ENCODE results near the gene ZMYND10. TPM values are rescaled to one million over a fixed set of nuclear protein-coding genes. Genes with fewer than 3 reads are reported as not detected.

ZMYND10 gene
- total and polyA plus RNA-seq, 5 experiments from 2014 or later, result 3.6 to 4.0 TPM; not detected in 3

DNA sequence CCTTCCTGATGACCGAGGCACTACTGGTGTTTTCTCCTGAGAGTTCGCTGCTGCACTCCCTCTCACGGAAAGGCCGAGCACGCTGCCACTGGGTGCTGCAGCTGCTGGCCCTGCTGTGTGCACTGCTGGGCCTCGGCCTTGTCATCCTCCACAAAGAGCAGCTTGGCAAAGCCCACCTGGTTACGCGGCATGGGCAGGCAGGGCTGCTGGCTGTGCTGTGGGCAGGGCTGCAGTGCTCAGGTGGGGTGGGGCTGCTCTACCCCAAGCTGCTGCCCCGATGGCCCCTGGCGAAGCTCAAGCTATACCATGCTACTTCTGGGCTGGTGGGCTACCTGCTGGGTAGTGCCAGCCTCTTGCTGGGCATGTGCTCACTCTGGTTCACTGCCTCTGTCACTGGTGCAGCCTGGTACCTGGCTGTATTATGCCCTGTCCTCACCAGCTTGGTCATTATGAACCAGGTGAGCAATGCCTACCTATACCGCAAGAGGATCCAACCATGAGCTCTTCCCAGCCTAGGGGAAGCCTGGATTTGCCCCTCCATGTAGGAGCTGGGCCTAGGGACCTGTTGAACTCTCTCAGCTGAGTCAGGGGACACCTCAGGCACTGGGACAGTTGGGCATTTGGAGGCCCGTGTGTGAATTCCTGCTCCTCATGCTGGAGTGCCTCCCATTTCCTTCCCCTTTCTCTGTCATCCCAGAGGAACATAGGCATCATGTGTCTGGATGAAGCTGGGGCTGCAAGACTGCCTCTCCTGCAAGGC lies 7.9 kb upstream of the ZMYND10 start:
- ATAC-seq, result no peak
- Mint-ChIP-seq H3K4me3 (peak overlapping the region in 1 of 10 donors; percentile 10), H3K9me3 (no peaks in the 10 kb centered on the region), H3K27me3 (no peaks in the 10 kb centered on the region), H3K4me1 (peaks cover 33 to 84% (median 68%) of the 10 kb centered on the region in 4 donors), H3K36me3 (peaks cover 0 to 35% (median 4%) of the 10 kb centered on the region in 3 donors), H3K27ac (peak overlapping the region in 3 of 10 donors; percentile 11 to 55 (median 29))
- POLR2A ChIA-PET, result interaction anchor here (0.5 to 11.6 kb wide), 4 partner anchors 12 to 412 kb away, joined by 3 to 318 read pairs (median 4); partner anchors contain the start of genes RASSF1 and ZMYND10
- DNase-seq, result no peak

DNA sequence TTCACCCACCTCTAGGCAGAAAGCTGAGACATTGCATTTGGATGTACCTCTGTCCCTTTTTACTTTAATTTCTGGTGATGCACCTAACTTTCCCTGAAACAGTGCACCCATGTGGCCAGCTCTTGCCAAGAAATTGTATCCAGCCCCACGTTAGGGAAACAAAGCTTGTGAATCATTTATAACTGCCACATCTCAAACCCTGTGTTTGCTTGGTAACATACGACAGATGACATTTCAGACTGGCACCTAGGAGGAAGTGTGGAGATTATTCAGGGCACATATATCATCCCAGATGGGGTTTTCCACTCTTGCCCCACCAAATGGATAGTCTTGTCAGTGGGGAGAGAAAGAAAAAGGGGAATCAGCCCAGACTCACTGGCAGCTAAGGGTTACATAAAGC lies 7.2 kb upstream of the ZMYND10 start:
- Mint-ChIP-seq H3K27ac (peak overlapping the region in 5 of 10 donors; percentile 11 to 72 (median 44)), H3K4me1 (peaks cover 34 to 84% (median 68%) of the 10 kb centered on the region in 4 donors), H3K4me3 (peak overlapping the region in 2 of 10 donors; percentile 10 to 29), H3K27me3 (no peaks in the 10 kb centered on the region), H3K9me3 (no peaks in the 10 kb centered on the region), H3K36me3 (peaks cover 0 to 41% (median 4%) of the 10 kb centered on the region in 3 donors)
- POLR2A ChIA-PET, result interaction anchor here (0.7 to 11.6 kb wide), 4 partner anchors 11 to 234 kb away, joined by 5 to 318 read pairs (median 5); partner anchors contain the start of genes RASSF1 and ZMYND10
- no peak for DNase-seq
- no peak for ATAC-seq

DNA sequence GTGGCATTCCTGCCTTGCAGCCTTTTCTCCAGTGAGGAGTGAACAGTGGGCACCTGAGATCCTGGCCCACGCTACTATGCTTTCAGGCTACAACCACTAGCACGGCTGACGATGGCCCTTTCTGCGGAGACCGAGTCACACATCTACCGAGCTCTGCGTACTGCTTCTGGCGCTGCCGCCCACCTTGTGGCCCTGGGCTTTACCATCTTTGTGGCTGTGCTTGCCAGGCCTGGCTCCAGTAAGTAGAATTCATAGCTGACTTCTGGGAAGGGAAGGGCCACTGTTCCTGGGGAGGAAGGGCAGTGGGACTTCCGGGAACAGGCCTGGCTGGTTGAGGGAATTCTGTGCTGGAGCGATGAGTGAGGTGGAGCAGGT lies 5.8 kb upstream of the ZMYND10 start:
- POLR2A ChIA-PET, result interaction anchor here (1.1 to 11.6 kb wide), 14 partner anchors 10 to 1354 kb away, joined by 3 to 318 read pairs (median 8); partner anchors contain the start of genes C3orf18, HEMK1, HYAL3 and IFRD2
- DNase-seq, result no peak
- Mint-ChIP-seq H3K4me3 (peak overlapping the region; percentile 94 to 99 (median 97)), H3K9me3 (no peaks in the 10 kb centered on the region), H3K27ac (peak overlapping the region; percentile 98 to 100 (median 99)), H3K4me1 (peaks cover 31 to 82% (median 67%) of the 10 kb centered on the region in 4 donors), H3K36me3 (peaks cover 0 to 40% (median 6%) of the 10 kb centered on the region in 3 donors), H3K27me3 (no peaks in the 10 kb centered on the region)
- no peak for ATAC-seq

DNA sequence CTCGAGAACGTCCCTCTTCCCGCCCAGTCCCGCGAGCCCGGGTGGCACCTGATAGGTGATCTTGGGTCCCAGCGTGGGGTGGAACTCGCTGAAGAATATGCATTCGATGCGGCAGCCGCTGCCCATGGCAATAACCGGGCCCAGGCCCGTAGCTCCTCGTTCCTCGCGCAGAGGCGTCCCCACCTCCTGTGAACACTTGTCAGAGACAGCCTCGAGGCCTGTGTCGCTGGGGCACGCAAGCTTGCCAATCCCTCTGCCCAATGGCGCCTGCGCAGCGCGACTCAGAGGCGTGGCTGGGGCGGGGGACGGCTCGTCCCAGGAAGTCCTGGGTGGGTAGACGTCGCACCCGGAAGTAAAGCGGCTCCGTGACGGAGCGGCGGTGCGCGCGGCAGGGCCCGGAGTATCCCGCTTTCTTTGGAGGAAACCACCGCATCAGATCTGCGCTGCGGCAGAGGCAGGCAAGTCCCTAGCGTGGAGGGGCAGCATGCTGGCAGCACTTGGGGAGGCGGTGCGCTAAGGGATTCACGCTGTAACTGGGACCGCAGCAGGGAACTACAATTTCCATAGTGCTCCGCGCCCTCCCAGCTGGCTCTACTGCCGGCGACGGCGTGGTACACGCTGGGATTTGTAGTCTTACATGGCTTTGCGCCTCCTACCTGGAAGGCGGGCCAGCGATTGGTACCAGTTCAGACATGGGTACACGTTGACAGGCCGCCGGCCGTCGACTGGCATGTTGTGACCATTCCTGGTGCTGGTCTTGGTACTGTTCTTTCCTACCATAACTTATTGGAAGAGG lies 5.2 kb upstream of the ZMYND10 start, which contains the start of the genes CYB561D2 and NPRL2:
CYB561D2 (plus strand) TSS at position 336 of the 796 bp plus-strand sequence. CDS start 572 bp downstream, outside the sequence.
NPRL2 (minus strand) TSS at position 249 of the 796 bp plus-strand sequence; CDS start at position 126, 123 bp downstream.
- Mint-ChIP-seq H3K4me1 (peaks cover 34 to 82% (median 68%) of the 10 kb centered on the region in 4 donors), H3K27me3 (no peaks in the 10 kb centered on the region), H3K36me3 (peaks cover 0 to 40% (median 6%) of the 10 kb centered on the region in 3 donors), H3K9me3 (no peaks in the 10 kb centered on the region), H3K27ac (peak within 1 kb of the TSS; percentile 98 to 100 (median 99)), H3K4me3 (peak within 1 kb of the TSS; percentile 94 to 99 (median 97))
- ATAC-seq (peak; percentile 89 to 90), DNase-seq (peak; percentile 97 to 99 (median 99))
- POLR2A ChIA-PET, result interaction anchor here (0.5 to 11.6 kb wide), 22 partner anchors 9 to 1355 kb away, joined by 3 to 318 read pairs (median 4); partner anchors contain the start of genes C3orf18, CISH, DCAF1 and HEMK1

DNA sequence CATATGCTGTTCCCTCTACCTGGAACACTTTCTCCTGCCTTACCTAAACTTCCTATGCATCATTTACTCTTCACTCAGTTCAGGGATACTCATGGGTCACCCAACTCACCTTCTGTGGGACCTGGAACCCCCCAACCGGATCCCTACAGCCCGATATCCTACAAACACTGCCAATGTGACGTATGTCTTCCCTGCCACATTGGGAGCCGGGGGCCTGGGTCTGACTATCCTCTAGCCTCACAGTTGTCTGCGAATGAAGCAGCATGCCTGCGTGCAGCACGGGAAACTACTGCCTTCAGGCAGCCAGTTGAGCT lies 4.6 kb upstream of the ZMYND10 start:
- H3K4me1 Mint-ChIP-seq, result peaks cover 32 to 81% (median 70%) of the 10 kb centered on the region in 4 donors
- peak overlapping the region; percentile 98 to 100 (median 99) for H3K27ac Mint-ChIP-seq
- H3K4me3 Mint-ChIP-seq, result peak overlapping the region; percentile 94 to 99 (median 97)
- POLR2A ChIA-PET, result interaction anchor here (0.6 to 11.6 kb wide), 20 partner anchors 9 to 1355 kb away, joined by 3 to 318 read pairs (median 6); partner anchors contain the start of genes C3orf18, CISH, HEMK1 and HYAL3
- H3K27me3 Mint-ChIP-seq, result no peaks in the 10 kb centered on the region
- peaks cover 0 to 35% (median 6%) of the 10 kb centered on the region in 3 donors for H3K36me3 Mint-ChIP-seq
- H3K9me3 Mint-ChIP-seq, result no peaks in the 10 kb centered on the region
- DNase-seq (no peak), ATAC-seq (no peak)

DNA sequence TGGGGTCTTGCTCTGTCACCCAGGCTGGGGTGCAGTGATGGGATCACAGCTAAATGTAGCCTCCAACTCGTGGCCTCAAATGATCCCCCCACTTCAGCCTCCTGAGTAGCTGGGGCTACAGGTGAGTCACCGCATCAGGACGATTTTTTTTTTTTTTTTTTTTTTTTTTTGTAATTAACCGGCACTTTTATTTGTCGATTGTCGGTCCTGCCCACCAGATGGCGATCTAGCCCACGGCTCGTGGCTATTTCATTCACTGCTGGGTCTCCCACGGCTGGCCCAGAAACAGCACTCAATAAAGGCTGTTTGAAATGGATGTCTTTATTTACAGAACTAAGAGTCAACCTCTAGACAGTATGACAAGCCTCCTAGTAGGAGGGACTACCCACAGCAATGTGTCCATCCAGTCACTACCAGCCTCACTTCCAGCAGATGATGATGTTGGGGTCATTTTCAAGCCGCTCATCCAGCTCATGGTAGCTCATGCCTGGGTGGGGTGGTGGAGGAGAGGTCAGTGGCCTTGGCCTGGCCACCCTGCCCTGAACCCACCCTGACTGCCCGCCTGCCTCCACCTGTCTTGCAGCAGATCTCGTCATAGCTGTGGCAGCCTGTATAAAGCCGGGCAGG lies 1.8 kb upstream of the ZMYND10 start:
- Mint-ChIP-seq H3K4me1 (peaks cover 31 to 82% (median 74%) of the 10 kb centered on the region in 4 donors), H3K4me3 (peak overlapping the region in 8 of 10 donors; percentile 8 to 96 (median 50)), H3K27me3 (no peaks in the 10 kb centered on the region), H3K27ac (peak overlapping the region in 9 of 10 donors; percentile 21 to 99 (median 81)), H3K9me3 (no peaks in the 10 kb centered on the region), H3K36me3 (peaks cover 0 to 20% (median 4%) of the 10 kb centered on the region in 3 donors)
- ATAC-seq (peak in 1 of 2 donors; percentile 3), DNase-seq (peak; percentile 57 to 86 (median 70))
- POLR2A ChIA-PET, result interaction anchor here (0.7 to 14.5 kb wide), 6 partner anchors 5 to 48 kb away, joined by 3 to 318 read pairs (median 54); partner anchors contain the start of genes CYB561D2, HYAL3, NAA80 and NPRL2

DNA sequence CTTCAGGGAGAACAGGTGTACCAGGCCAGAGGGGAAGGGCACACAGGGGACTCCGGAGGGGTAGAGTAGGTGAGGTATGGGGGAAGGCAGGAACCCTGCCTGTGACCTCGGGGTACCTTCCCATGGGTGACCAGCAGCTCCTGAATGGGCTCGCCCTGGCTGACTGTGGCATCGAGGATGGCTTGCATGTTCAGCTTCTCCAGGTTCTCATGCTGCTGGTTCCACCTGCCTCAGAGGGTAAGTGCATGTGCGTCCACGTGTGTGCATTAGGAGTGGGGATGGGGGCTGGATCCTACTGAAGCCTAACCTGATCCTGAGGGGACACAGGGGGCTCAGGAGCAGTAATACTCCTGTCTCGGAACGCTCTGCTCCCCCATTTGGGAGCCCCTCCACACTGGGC lies 524 bp downstream of the ZMYND10 start:
- Mint-ChIP-seq H3K27ac (peak overlapping the region in 1 of 10 donors; percentile 21), H3K4me1 (peaks cover 20 to 76% (median 70%) of the 10 kb centered on the region in 4 donors), H3K27me3 (no peaks in the 10 kb centered on the region), H3K9me3 (no peaks in the 10 kb centered on the region), H3K4me3 (peak overlapping the region in 7 of 10 donors; percentile 11 to 82 (median 63)), H3K36me3 (peaks cover 0 to 17% (median 4%) of the 10 kb centered on the region in 3 donors)
- ATAC-seq (no peak), DNase-seq (no peak)
- POLR2A ChIA-PET, result interaction anchor here (0.6 to 14.5 kb wide), 9 partner anchors 7 to 398 kb away, joined by 3 to 318 read pairs (median 4); partner anchors contain the start of genes CISH, CYB561D2, HYAL3 and NAA80

DNA sequence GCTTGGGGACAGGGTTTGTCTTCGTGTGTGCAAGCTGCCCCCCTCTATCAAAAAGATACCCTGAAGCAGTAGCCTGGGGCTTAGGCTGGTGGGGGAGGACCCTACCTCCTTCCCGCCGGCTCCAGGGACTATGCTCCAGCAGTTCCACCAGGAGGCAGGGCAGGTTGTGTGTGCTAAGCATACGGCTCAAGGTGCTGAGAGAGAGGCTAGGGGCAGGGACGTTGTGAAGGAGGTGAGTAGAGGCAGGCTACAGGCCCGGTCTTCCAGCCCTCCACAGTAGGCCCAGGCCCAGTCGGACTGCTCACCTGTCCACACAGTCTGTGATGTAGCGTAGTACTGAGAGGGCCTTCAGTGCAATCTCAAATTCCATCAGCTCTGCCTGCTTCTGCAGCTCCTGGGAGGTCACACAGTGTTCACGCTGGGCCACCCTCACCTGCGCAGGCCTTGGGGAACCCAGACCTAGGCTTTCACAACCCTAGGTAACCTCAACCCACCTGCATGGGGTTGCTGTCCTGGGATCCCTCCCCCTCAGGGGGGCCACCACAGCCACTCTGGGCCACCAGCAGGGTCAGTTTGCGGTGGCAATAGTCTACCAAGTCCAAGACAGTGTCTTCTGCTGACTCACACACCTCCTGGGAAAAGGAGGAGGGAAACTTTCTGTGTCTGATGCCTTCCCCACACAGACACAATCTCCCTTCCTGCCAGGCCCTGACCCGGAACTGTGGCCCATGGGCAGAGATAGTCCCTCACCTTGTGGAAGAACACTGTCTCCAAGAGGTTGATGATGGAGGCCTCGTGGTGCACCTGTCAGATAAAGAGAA lies 2.5 kb downstream of the ZMYND10 start:
- DNase-seq (no peak), ATAC-seq (no peak)
- peak overlapping the region in 2 of 10 donors; percentile 2 to 41 for H3K4me3 Mint-ChIP-seq
- no peaks in the 10 kb centered on the region for H3K9me3 Mint-ChIP-seq
- POLR2A ChIA-PET, result interaction anchor here (0.8 to 14.5 kb wide), 6 partner anchors 8 to 107 kb away, joined by 3 to 318 read pairs (median 4); partner anchors contain the start of genes CYB561D2, GNAI2, NPRL2 and TMEM115
- peak overlapping the region in 8 of 10 donors; percentile 41 to 96 (median 84) for H3K27ac Mint-ChIP-seq
- H3K27me3 Mint-ChIP-seq, result no peaks in the 10 kb centered on the region
- H3K4me1 Mint-ChIP-seq, result peaks cover 24 to 76% (median 70%) of the 10 kb centered on the region in 4 donors
- H3K36me3 Mint-ChIP-seq, result peaks cover 0 to 7% (median 2%) of the 10 kb centered on the region in 3 donors

DNA sequence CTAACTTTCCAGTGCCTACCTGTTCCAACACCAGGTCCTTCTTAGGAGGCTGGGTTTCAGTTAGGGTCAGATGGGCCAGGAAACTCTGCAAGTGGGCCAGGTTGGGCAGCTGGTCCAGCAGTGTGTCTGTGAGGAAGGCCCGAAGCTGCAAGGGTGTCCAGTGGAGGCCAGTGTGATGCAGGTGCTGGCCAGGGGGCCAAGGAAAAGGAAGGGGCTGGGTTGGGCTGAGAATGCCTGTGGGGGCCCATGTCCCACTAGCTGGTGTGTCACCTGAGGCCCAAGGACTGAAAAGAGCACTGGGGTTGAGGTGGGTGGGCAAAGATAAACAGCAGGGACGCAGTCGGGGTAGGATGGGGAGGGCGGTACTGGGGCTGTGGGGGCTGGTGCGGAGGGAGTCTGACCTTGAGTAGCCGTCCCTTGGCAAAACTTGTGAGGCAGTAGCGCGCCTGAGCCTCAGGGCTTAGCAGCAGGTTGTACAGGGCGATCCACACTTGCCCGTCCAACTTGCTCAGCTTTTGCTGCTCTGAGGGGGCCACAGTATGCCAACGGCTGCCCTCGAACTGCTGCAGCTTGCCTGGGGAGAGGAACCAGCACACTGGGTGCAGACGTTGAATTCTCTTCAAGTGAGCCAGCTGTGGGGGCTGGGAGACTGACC lies 3.4 kb downstream of the ZMYND10 start:
- Mint-ChIP-seq H3K9me3 (no peaks in the 10 kb centered on the region), H3K27me3 (no peaks in the 10 kb centered on the region), H3K4me1 (peaks cover 27 to 76% (median 67%) of the 10 kb centered on the region in 4 donors), H3K27ac (peak overlapping the region; percentile 74 to 96 (median 86)), H3K4me3 (peak overlapping the region in 5 of 10 donors; percentile 14 to 86 (median 43)), H3K36me3 (no peaks in the 10 kb centered on the region)
- DNase-seq (no peak), ATAC-seq (no peak)
- POLR2A ChIA-PET, result interaction anchor here (0.8 to 14.5 kb wide), 8 partner anchors 10 to 227 kb away, joined by 3 to 318 read pairs (median 14); partner anchors contain the start of genes CYB561D2, HEMK1, HYAL2 and NPRL2

DNA sequence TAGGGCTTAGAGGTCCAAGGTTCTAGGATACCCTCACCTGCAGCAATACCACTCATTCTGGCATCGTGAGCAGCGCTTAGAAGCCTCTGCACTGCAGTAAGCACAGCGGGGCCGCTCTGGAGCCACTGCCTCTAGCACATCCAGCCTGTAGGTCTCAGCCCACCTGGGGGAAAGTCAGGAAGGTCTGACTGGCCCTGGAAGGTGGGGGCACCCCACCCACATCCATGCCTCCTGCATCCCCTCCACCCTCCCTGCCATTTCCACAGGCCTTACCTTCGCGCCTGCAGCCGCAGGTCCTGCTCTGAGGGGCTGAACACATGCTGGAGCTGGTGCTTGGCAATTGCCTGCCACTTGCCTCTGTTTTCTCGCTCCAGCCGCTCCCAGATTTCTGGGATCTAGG lies 4.0 kb downstream of the ZMYND10 start:
- ATAC-seq (no peak), DNase-seq (peak in 1 of 10 donors; percentile 37)
- POLR2A ChIA-PET, result interaction anchor here (0.8 to 14.5 kb wide), 10 partner anchors 10 to 267 kb away, joined by 3 to 318 read pairs (median 14); partner anchors contain the start of genes CYB561D2, HEMK1, HYAL2 and HYAL3
- H3K9me3 Mint-ChIP-seq, result no peaks in the 10 kb centered on the region
- H3K27me3 Mint-ChIP-seq, result no peaks in the 10 kb centered on the region
- H3K36me3 Mint-ChIP-seq, result peaks cover 0 to 1% (median 0%) of the 10 kb centered on the region in 3 donors
- H3K4me3 Mint-ChIP-seq, result peak overlapping the region; percentile 76 to 98 (median 88)
- H3K27ac Mint-ChIP-seq, result peak overlapping the region; percentile 74 to 96 (median 90)
- peaks cover 28 to 79% (median 65%) of the 10 kb centered on the region in 4 donors for H3K4me1 Mint-ChIP-seq
